IMR-90 (cell line): ENCODE measurements around the gene ADAMTS16.

Experiments used
- BHLHE40 ChIP-seq: fragments of 150-350 bp; IDR thresholded peaks from 2 replicates; pipeline ENCODE4 v1.6.1; 2016; ENCODE audit warnings: mild to moderate bottlenecking, low read depth, low read length
- CEBPB ChIP-seq: IDR thresholded peaks from 2 replicates; pipeline ENCODE4 v1.6.1; 2012; ENCODE audit warnings: low read depth, low read length, improper control_type of control experiment
- CTCF ChIP-seq: conservative IDR thresholded peaks from 2 replicates; pipeline ENCODE4 v1.5.1; 2012; ENCODE audit warnings: mild to moderate bottlenecking, low read depth, low read length, improper control_type of control experiment
- ELK1 ChIP-seq: fragments of 150-350 bp; IDR thresholded peaks from 2 replicates; pipeline ENCODE4 v1.6.1; 2016; ENCODE audit warnings: low read depth, mild to moderate bottlenecking, low read length, moderate library complexity, borderline replicate concordance
- MAFK ChIP-seq: IDR thresholded peaks from 2 replicates; pipeline ENCODE4 v1.6.1; 2012; ENCODE audit warnings: low read depth, low read length, improper control_type of control experiment
- NFE2L2 ChIP-seq: fragments of 150-350 bp; IDR thresholded peaks from 2 replicates; pipeline ENCODE4 v1.6.1; 2016; ENCODE audit warnings: low read depth, mild to moderate bottlenecking, low read length
- POLR2A ChIP-seq: IDR thresholded peaks from 2 replicates; pipeline ENCODE4 v1.6.1; 2012; ENCODE audit warnings: mild to moderate bottlenecking, low read depth, low read length
- RAD21 ChIP-seq: IDR thresholded peaks from 2 replicates; pipeline ENCODE4 v1.6.1; 2012; ENCODE audit warnings: low read length, improper control_type of control experiment
- SMC3 ChIP-seq: fragments of 150-350 bp; IDR thresholded peaks from 2 replicates; pipeline ENCODE4 v1.6.1; 2016; ENCODE audit warnings: low read depth, mild to moderate bottlenecking, antibody characterized with exemption, low read length, moderate library complexity
- USF2 ChIP-seq: fragments of 150-350 bp; IDR thresholded peaks from 2 replicates; pipeline ENCODE4 v1.6.1; 2017; ENCODE audit warnings: mild to moderate bottlenecking, antibody characterized with exemption, low read length, low read depth

- no peak for TF ChIP-seq CTCF
- TF ChIP-seq RAD21 = no peak
- no peak for TF ChIP-seq NFE2L2
- TF ChIP-seq MAFK = no peak
- no peak for TF ChIP-seq POLR2A
- TF ChIP-seq SMC3 = no peak
- no peak for TF ChIP-seq USF2
- TF ChIP-seq ELK1 = no peak
- no peak for TF ChIP-seq CEBPB
- no peak for TF ChIP-seq BHLHE40
These were observed 219.5 kb downstream of the ADAMTS16 start for GRCh38 chr5:5359618-5360017.
